ENCODE data around the gene ECM2. TPM values are rescaled to one million over a fixed set of nuclear protein-coding genes. Genes with fewer than 3 reads are reported as not detected.

ECM2 gene
- total RNA-seq, 1 donor from 2014 or later = 5.2 TPM

Small RNA genes lying within 50 kb of the gene (small RNA-seq; reads per million reads assigned to genes)
- gene AL157827.1 (ENCODE audit: low replicate concordance) = not detected
- not detected for gene MIR4670 (ENCODE audit: low replicate concordance)

Other genes with a start within 250 kb of the ECM2 start
- 120 TPM for gene IARS1, start 242.3 kb downstream of the ECM2 start, total RNA-seq
- gene NOL8, start 210.6 kb downstream of the ECM2 start, total RNA-seq = 20.2 TPM
- gene CENPP, start 210.0 kb downstream of the ECM2 start, total RNA-seq = 4.7 TPM
- gene OGN, start 131.4 kb downstream of the ECM2 start, total RNA-seq = 22.9 TPM
- gene OMD, start 111.5 kb downstream of the ECM2 start, total RNA-seq = 3.7 TPM
- gene ASPN, start 53.5 kb downstream of the ECM2 start, total RNA-seq = 5.9 TPM
- 9.3 TPM for gene IPPK, start 134.1 kb upstream of the ECM2 start, total RNA-seq
- 25.1 TPM for gene BICD2, start 228.8 kb upstream of the ECM2 start, total RNA-seq

Measured in temporal lobe (tissue), 2 donors.